ENCODE measurements around the gene LIMS2.

Gene LIMS2

DNA sequence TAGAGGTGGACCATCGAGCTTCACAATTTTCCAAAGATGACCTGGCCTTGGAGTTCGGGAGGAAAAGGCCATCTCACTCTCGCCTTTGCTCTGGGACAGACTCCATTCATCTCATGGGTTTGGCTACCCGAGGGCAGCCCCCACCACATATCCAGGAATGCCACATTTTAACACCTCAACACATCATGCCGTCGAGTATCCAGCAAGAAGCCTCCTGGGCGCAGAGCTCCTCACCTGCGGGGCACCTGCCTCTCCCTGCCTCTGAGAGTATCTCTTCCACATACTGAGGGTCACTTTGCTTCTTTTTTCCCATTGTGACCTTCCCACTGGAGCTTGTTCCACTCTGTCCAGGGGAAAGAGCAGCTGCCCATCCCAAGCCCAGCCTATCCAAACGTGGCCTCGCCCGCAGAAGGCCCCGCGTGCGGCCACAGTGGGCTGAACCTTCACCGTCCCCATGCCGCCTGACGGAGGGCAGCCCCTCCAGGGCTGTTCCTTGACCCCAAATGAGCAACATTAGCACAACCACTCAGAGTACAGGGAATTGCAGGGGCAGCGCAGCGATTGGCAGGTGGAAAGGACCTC is 5.5 kb upstream of the LIMS2 start:
- no peak overlapping the region for H3K27ac ChIP-seq (ENCODE audit: low read depth, low read length)
- H3K27me3 ChIP-seq (ENCODE audit: low read length), result no peaks in the 10 kb centered on the region
- H3K4me2 ChIP-seq (ENCODE audit: low read depth, low read length, poor library complexity, severe bottlenecking), result no peak overlapping the region
- no peaks in the 10 kb centered on the region for H3K36me3 ChIP-seq (ENCODE audit: low read length)
- H3K9ac ChIP-seq (ENCODE audit: low read length), result no peak overlapping the region
- H3K4me3 ChIP-seq (ENCODE audit: insufficient read depth, low read length, poor library complexity, severe bottlenecking), result no peak overlapping the region
- TF ChIP-seq EZH2phosphoT487 (conservative IDR thresholded peaks at IDR 0.05; ENCODE audit: low read length), result no peak
- TF ChIP-seq, protein P1, sequence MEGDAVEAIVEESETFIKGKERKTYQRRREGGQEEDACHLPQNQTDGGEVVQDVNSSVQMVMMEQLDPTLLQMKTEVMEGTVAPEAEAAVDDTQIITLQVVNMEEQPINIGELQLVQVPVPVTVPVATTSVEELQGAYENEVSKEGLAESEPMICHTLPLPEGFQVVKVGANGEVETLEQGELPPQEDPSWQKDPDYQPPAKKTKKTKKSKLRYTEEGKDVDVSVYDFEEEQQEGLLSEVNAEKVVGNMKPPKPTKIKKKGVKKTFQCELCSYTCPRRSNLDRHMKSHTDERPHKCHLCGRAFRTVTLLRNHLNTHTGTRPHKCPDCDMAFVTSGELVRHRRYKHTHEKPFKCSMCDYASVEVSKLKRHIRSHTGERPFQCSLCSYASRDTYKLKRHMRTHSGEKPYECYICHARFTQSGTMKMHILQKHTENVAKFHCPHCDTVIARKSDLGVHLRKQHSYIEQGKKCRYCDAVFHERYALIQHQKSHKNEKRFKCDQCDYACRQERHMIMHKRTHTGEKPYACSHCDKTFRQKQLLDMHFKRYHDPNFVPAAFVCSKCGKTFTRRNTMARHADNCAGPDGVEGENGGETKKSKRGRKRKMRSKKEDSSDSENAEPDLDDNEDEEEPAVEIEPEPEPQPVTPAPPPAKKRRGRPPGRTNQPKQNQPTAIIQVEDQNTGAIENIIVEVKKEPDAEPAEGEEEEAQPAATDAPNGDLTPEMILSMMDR (IDR thresholded peaks at IDR 0.05; ENCODE audit: insufficient read depth, low read length, poor library complexity, severe bottlenecking), result no peak
- no peaks in the 10 kb centered on the region for H3K9me3 ChIP-seq (ENCODE audit: insufficient read depth, low read length)
- H3F3A ChIP-seq (ENCODE audit: insufficient read depth), result no peaks in the 10 kb centered on the region
- no peaks in the 10 kb centered on the region for H3K9me2 ChIP-seq (replicated peaks; ENCODE audit: insufficient read depth, low read length)
- H3K79me2 ChIP-seq (ENCODE audit: insufficient read depth, low read length), result no peaks in the 10 kb centered on the region
- H2AFZ ChIP-seq (ENCODE audit: low read depth, low read length, severe bottlenecking), result no peak overlapping the region
- H4K20me1 ChIP-seq (ENCODE audit: low read depth, low read length), result no peaks in the 10 kb centered on the region

DNA sequence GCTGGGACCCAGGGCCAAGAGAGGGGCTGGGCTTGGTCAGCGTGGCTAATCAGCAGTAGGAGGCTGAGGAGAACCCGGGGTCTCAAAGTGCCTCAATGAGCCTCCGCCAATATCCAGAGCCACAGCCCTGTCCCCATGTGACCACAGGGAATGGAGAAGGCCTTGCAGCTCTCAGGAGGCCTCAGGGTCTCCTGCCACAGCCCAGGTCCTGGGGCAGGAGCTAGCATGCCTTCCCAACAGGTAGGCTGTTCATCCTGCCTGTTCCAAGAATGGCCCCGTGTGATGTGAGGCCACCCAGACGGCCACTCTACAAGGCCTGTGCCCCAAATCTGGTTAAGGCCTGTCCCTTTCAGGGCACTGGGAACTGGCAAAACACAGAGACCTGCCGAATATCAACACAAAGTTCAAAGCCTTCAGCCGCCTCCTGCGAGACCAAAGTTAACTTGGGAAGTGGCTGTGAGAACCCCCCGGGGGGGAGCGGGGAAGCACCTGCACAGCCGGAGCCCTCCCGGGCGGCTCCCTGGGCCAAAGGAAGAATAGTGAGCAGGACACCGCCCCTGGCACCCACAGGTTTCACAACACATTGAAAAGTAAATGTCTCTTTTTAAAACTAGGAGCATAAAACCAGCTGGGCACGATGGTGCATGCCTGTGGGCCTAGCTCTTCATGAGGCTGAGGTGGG is 4.5 kb upstream of the LIMS2 start:
- no peak for TF ChIP-seq EZH2phosphoT487 (conservative IDR thresholded peaks at IDR 0.05; ENCODE audit: low read length)
- TF ChIP-seq, protein P1 (IDR thresholded peaks at IDR 0.05; ENCODE audit: insufficient read depth, low read length, poor library complexity, severe bottlenecking), result no peak
- no peak overlapping the region for H3K27ac ChIP-seq (ENCODE audit: low read depth, low read length)
- H3K4me3 ChIP-seq (ENCODE audit: insufficient read depth, low read length, poor library complexity, severe bottlenecking), result no peak overlapping the region
- H2AFZ ChIP-seq (ENCODE audit: low read depth, low read length, severe bottlenecking), result no peak overlapping the region
- H3K9ac ChIP-seq (ENCODE audit: low read length), result no peak overlapping the region
- no peaks in the 10 kb centered on the region for H3K79me2 ChIP-seq (ENCODE audit: insufficient read depth, low read length)
- H3K9me3 ChIP-seq (ENCODE audit: insufficient read depth, low read length), result no peaks in the 10 kb centered on the region
- H3K9me2 ChIP-seq (replicated peaks; ENCODE audit: insufficient read depth, low read length), result no peaks in the 10 kb centered on the region
- no peaks in the 10 kb centered on the region for H3K36me3 ChIP-seq (ENCODE audit: low read length)
- no peaks in the 10 kb centered on the region for H4K20me1 ChIP-seq (ENCODE audit: low read depth, low read length)
- H3K4me2 ChIP-seq (ENCODE audit: low read depth, low read length, poor library complexity, severe bottlenecking), result no peak overlapping the region
- H3K27me3 ChIP-seq (ENCODE audit: low read length), result no peaks in the 10 kb centered on the region
- no peaks in the 10 kb centered on the region for H3F3A ChIP-seq (ENCODE audit: insufficient read depth)

DNA sequence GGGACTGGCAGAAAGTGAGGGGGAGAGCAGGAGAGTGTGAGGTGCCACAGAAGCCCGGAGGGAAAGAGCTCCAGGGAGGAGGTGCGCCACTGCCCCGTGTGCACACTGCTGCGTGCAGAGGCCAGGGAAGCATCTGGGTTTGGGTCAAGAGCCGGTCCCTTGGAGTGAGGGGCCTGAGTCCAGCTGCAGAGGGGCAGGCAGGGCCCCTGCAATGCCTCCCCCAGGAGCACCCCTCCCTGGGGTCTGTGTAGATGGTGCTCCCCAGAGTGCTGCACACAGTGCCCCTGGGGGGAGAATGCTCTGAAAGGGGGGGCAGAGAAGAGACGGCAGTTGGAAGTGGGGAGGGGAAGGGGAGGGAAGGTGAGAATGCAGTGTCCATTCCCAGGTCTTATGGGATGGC is 3.7 kb upstream of the LIMS2 start:
- no peaks in the 10 kb centered on the region for H4K20me1 ChIP-seq (ENCODE audit: low read depth, low read length)
- H2AFZ ChIP-seq (ENCODE audit: low read depth, low read length, severe bottlenecking), result no peak overlapping the region
- H3K4me3 ChIP-seq (ENCODE audit: insufficient read depth, low read length, poor library complexity, severe bottlenecking), result no peak overlapping the region
- no peak overlapping the region for H3K27ac ChIP-seq (ENCODE audit: low read depth, low read length)
- no peaks in the 10 kb centered on the region for H3K36me3 ChIP-seq (ENCODE audit: low read length)
- H3F3A ChIP-seq (ENCODE audit: insufficient read depth), result no peaks in the 10 kb centered on the region
- no peaks in the 10 kb centered on the region for H3K79me2 ChIP-seq (ENCODE audit: insufficient read depth, low read length)
- H3K9ac ChIP-seq (ENCODE audit: low read length), result no peak overlapping the region
- H3K4me2 ChIP-seq (ENCODE audit: low read depth, low read length, poor library complexity, severe bottlenecking), result no peak overlapping the region
- H3K9me3 ChIP-seq (ENCODE audit: insufficient read depth, low read length), result no peaks in the 10 kb centered on the region
- no peaks in the 10 kb centered on the region for H3K27me3 ChIP-seq (ENCODE audit: low read length)
- no peaks in the 10 kb centered on the region for H3K9me2 ChIP-seq (replicated peaks; ENCODE audit: insufficient read depth, low read length)
- no peak for TF ChIP-seq EZH2phosphoT487 (conservative IDR thresholded peaks at IDR 0.05; ENCODE audit: low read length)
- TF ChIP-seq, protein P1 (IDR thresholded peaks at IDR 0.05; ENCODE audit: insufficient read depth, low read length, poor library complexity, severe bottlenecking), result no peak
